RWPE2 (cell line): Measurements from ENCODE around the gene STYK1.

Experiments
- ATAC-seq: fragments of 200-7000 bp; cut with Tn5 transposase; 3 replicates; pipeline ENCODE4 v1.9.1; 2021; ENCODE audit warnings: low read depth
- DNase-seq: peaks from one replicate; pipeline ENCODE4 v3.0.0-alpha.2; 2020; ENCODE audit warnings: low spot score
- H3K27ac ChIP-seq: fragments of 450-650 bp; 2 replicates; pipeline ENCODE4 v1.5.1; 2017; ENCODE audit warnings: mild to moderate bottlenecking; ENCODE audit not compliant: poor library complexity, severe bottlenecking
- H3K27me3 ChIP-seq: fragments of 250-450 bp; sonication (Bioruptor Pico); 2 replicates; pipeline ENCODE4 v1.5.1; 2021; ENCODE audit warnings: mild to moderate bottlenecking, moderate library complexity; ENCODE audit not compliant: insufficient read depth, poor library complexity, severe bottlenecking
- H3K36me3 ChIP-seq: fragments of 250-450 bp; sonication (Bioruptor Pico); 2 replicates; pipeline ENCODE4 v1.5.1; 2020; ENCODE audit warnings: low read depth, mild to moderate bottlenecking, moderate library complexity
- H3K4me1 ChIP-seq: fragments of 250-450 bp; sonication (Bioruptor Pico); 2 replicates; pipeline ENCODE4 v1.5.1; 2021; ENCODE audit warnings: mild to moderate bottlenecking, moderate library complexity; ENCODE audit not compliant: insufficient read depth, poor library complexity, severe bottlenecking
- H3K4me3 ChIP-seq: fragments of 250-450 bp; sonication (Bioruptor Pico); 2 replicates; pipeline ENCODE4 v1.5.1; 2021; ENCODE audit warnings: mild to moderate bottlenecking, moderate library complexity; ENCODE audit not compliant: severe bottlenecking
- H3K9me3 ChIP-seq: fragments of 250-450 bp; sonication (Bioruptor Pico); 2 replicates; pipeline ENCODE4 v1.5.1; 2021; ENCODE audit warnings: mild to moderate bottlenecking, moderate library complexity; ENCODE audit not compliant: severe bottlenecking
- CTCF ChIP-seq: fragments of 450-650 bp; IDR thresholded peaks from one replicate; pipeline ENCODE4 v1.5.1; 2017; ENCODE audit warnings: mild to moderate bottlenecking, moderate library complexity; ENCODE audit not compliant: poor library complexity, severe bottlenecking

STYK1 gene

DNA sequence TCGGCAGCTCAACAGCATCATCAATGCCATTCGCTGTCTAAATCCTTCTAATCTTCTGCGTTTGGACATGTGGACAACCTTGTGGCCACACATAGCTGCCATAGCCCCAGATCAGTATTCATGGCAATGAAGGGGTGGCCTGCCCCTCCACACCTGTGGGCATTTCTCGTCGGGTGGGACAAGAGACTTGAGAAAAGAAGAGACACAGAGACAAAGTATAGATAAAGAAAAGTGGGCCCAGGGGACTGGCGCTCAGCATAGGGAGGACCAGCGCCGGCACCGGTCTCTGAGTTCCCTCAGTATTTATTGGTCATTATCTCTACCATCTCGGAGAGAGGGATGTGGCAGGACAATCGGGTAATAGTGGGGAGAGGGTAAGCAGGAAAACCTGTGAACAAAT lies 102.7 kb downstream of the STYK1 start:
- DNase-seq (no peak), ATAC-seq (no peak)
- H3K27ac ChIP-seq, result no peak overlapping the region
- H3K27me3 ChIP-seq, result no peaks in the 10 kb centered on the region
- H3K36me3 ChIP-seq, result no peaks in the 10 kb centered on the region
- no peaks in the 10 kb centered on the region for H3K9me3 ChIP-seq
- H3K4me1 ChIP-seq, result no peaks in the 10 kb centered on the region
- TF ChIP-seq CTCF, result no peak
- H3K4me3 ChIP-seq, result no peak overlapping the region
